ENCODE measurements around the gene ADAM21. TPM values are rescaled to one million over a fixed set of nuclear protein-coding genes. Genes with fewer than 3 reads are reported as not detected.
A peak's percentile ranks its signal among the peaks of the same experiment; 100 is the strongest.
"Not testable (repeated sequence)": the region's sequence is repeated elsewhere in the genome, so short reads cannot be mapped to it uniquely, and the experiment has no call there.

The ADAM21 gene
- total and polyA plus RNA-seq, 4 experiments from 2014 or later: 0.10 TPM; not detected in 3

GRCh38 chr14:70419270-70419931 is 32.6 kb upstream of the ADAM21 start:
- H3K27ac ChIP-seq (ENCODE audit: low read depth, low read length); H3K27ac Mint-ChIP-seq; H3K36me3 ChIP-seq (ENCODE audit: insufficient read depth, low read length); H3K27me3 ChIP-seq (ENCODE audit: insufficient read depth, low read length); H3K4me3 ChIP-seq (ENCODE audit: low read length in 2 of 2); CTCF ChIA-PET (ENCODE audit: partially characterized antibody); H3K27me3 Mint-ChIP-seq; H3K9me3 Mint-ChIP-seq; DNase-seq; POLR2A ChIA-PET (ENCODE audit: partially characterized antibody); H3K9me3 ChIP-seq (ENCODE audit: control insufficient read depth in 1 of 2, low read length in 2 of 2); H3K36me3 Mint-ChIP-seq: not testable (repeated sequence)
- intact Hi-C loops (cut with micrococcal nuclease): loop anchor here (10.0 kb wide), 1 partner anchor 185 kb away; the partner anchor contains the start of gene MED6
- Mint-ChIP-seq H3K4me1 (peaks cover 11 to 30% (median 19%) of the 10 kb centered on the region in 4 donors), H3K4me3 (peak overlapping the region in 2 of 8 donors; percentile 21 to 31)
- H3K4me1 ChIP-seq (ENCODE audit: insufficient read depth, low read length): peaks cover 14% of the 10 kb centered on the region

- no peaks in the 10 kb centered on the region for H3K9me3 ChIP-seq (ENCODE audit: control insufficient read depth in 1 of 2, low read length in 2 of 2)
- no peak overlapping the region for H3K27ac ChIP-seq (ENCODE audit: low read depth, low read length)
- peaks cover 0 to 5% (median 0%) of the 10 kb centered on the region in 8 donors for H3K9me3 Mint-ChIP-seq
- no peak for DNase-seq
- POLR2A ChIA-PET (ENCODE audit: partially characterized antibody): no interaction called here
- H3K4me3 Mint-ChIP-seq: no peak overlapping the region
- intact Hi-C loops (cut with micrococcal nuclease): no loop called here
- H3K27me3 ChIP-seq (ENCODE audit: insufficient read depth, low read length): no peaks in the 10 kb centered on the region
- no peaks in the 10 kb centered on the region for H3K4me1 ChIP-seq (ENCODE audit: insufficient read depth, low read length)
- H3K36me3 ChIP-seq (ENCODE audit: insufficient read depth, low read length): no peaks in the 10 kb centered on the region
- CTCF ChIA-PET (ENCODE audit: partially characterized antibody): no interaction called here
- no peaks in the 10 kb centered on the region for H3K36me3 Mint-ChIP-seq
- H3K27ac Mint-ChIP-seq: no peak overlapping the region
- no peak overlapping the region for H3K4me3 ChIP-seq (ENCODE audit: low read length in 2 of 2)
- H3K27me3 Mint-ChIP-seq: peaks cover 4 to 7% of the 10 kb centered on the region in 2 donors
- H3K4me1 Mint-ChIP-seq: peaks cover 0 to 1% (median 0%) of the 10 kb centered on the region in 4 donors
These were observed 29.4 kb upstream of the ADAM21 start for GRCh38 chr14:70422538-70422937.

GRCh38 chr14:70425354-70425753 is 26.6 kb upstream of the ADAM21 start:
- Histone ChIP-seq H3K4me1 (ENCODE audit: insufficient read depth, low read length) (no peaks in the 10 kb centered on the region), H3K9me3 (ENCODE audit: control insufficient read depth in 1 of 2, low read length in 2 of 2) (no peaks in the 10 kb centered on the region), H3K36me3 (ENCODE audit: insufficient read depth, low read length) (no peaks in the 10 kb centered on the region), H3K27me3 (ENCODE audit: insufficient read depth, low read length) (no peaks in the 10 kb centered on the region), H3K27ac (ENCODE audit: low read depth, low read length) (no peak overlapping the region), H3K4me3 (ENCODE audit: low read length in 2 of 2) (no peak overlapping the region)
- H3K4me1 Mint-ChIP-seq: no peaks in the 10 kb centered on the region
- H3K36me3 Mint-ChIP-seq: no peaks in the 10 kb centered on the region
- H3K27me3 Mint-ChIP-seq: peaks cover 2 to 13% of the 10 kb centered on the region in 2 donors
- POLR2A ChIA-PET (ENCODE audit: partially characterized antibody): no interaction called here
- no peak overlapping the region for H3K27ac Mint-ChIP-seq
- DNase-seq: no peak
- intact Hi-C loops (cut with micrococcal nuclease): no loop called here
- CTCF ChIA-PET (ENCODE audit: partially characterized antibody): no interaction called here
- no peak overlapping the region for H3K4me3 Mint-ChIP-seq
- peaks cover 0 to 12% (median 5%) of the 10 kb centered on the region in 8 donors for H3K9me3 Mint-ChIP-seq

- H3K4me3 ChIP-seq (ENCODE audit: low read length in 2 of 2); POLR2A ChIA-PET (ENCODE audit: partially characterized antibody); H3K4me3 Mint-ChIP-seq; intact Hi-C loops (cut with micrococcal nuclease); H3K36me3 Mint-ChIP-seq; CTCF ChIA-PET (ENCODE audit: partially characterized antibody); DNase-seq; H3K27ac Mint-ChIP-seq; H3K9me3 ChIP-seq (ENCODE audit: control insufficient read depth in 1 of 2, low read length in 2 of 2); H3K4me1 Mint-ChIP-seq; H3K27ac ChIP-seq (ENCODE audit: low read depth, low read length); H3K27me3 ChIP-seq (ENCODE audit: insufficient read depth, low read length); H3K36me3 ChIP-seq (ENCODE audit: insufficient read depth, low read length); H3K4me1 ChIP-seq (ENCODE audit: insufficient read depth, low read length): not testable (repeated sequence)
- Mint-ChIP-seq H3K9me3 (peaks cover 0 to 23% (median 15%) of the 10 kb centered on the region in 8 donors), H3K27me3 (peaks cover 0 to 16% of the 10 kb centered on the region in 2 donors)
These were observed 25.4 kb upstream of the ADAM21 start for GRCh38 chr14:70426555-70426954.

GRCh38 chr14:70436867-70437266 is 15.1 kb upstream of the ADAM21 start:
- intact Hi-C loops (cut with micrococcal nuclease): no loop called here
- peaks cover 8 to 68% (median 59%) of the 10 kb centered on the region in 8 donors for H3K9me3 Mint-ChIP-seq
- no peak overlapping the region for H3K27ac Mint-ChIP-seq
- no peak overlapping the region for H3K4me3 Mint-ChIP-seq
- H3K36me3 Mint-ChIP-seq: peaks cover 6 to 14% of the 10 kb centered on the region in 2 donors
- no peak for DNase-seq
- H3K9me3 ChIP-seq (ENCODE audit: control insufficient read depth in 1 of 2, low read length in 2 of 2): peaks cover 0 to 11% of the 10 kb centered on the region in 2 donors
- H3K4me3 ChIP-seq (ENCODE audit: low read length in 2 of 2): no peak overlapping the region
- no peaks in the 10 kb centered on the region for H3K36me3 ChIP-seq (ENCODE audit: insufficient read depth, low read length)
- H3K27ac ChIP-seq (ENCODE audit: low read depth, low read length): no peak overlapping the region
- H3K27me3 Mint-ChIP-seq: peaks cover 3 to 16% of the 10 kb centered on the region in 2 donors
- no peaks in the 10 kb centered on the region for H3K4me1 ChIP-seq (ENCODE audit: insufficient read depth, low read length)
- no peaks in the 10 kb centered on the region for H3K27me3 ChIP-seq (ENCODE audit: insufficient read depth, low read length)
- POLR2A ChIA-PET (ENCODE audit: partially characterized antibody): no interaction called here
- CTCF ChIA-PET (ENCODE audit: partially characterized antibody): no interaction called here
- no peaks in the 10 kb centered on the region for H3K4me1 Mint-ChIP-seq

- H3K27ac Mint-ChIP-seq: no peak overlapping the region
- intact Hi-C loops (cut with micrococcal nuclease): no loop called here
- no peak overlapping the region for H3K27ac ChIP-seq (ENCODE audit: low read depth, low read length)
These were observed 10.3 kb upstream of the ADAM21 start for GRCh38 chr14:70441641-70442040.

GRCh38 chr14:70442750-70443149 is 9.2 kb upstream of the ADAM21 start:
- ChIA-PET CTCF (ENCODE audit: partially characterized antibody) (no interaction called here), POLR2A (ENCODE audit: partially characterized antibody) (no interaction called here)
- Histone ChIP-seq H3K27ac (ENCODE audit: low read depth, low read length) (no peak overlapping the region), H3K27me3 (ENCODE audit: insufficient read depth, low read length) (no peaks in the 10 kb centered on the region), H3K36me3 (ENCODE audit: insufficient read depth, low read length) (no peaks in the 10 kb centered on the region), H3K9me3 (ENCODE audit: control insufficient read depth in 1 of 2, low read length in 2 of 2) (peaks cover 0 to 17% of the 10 kb centered on the region in 2 donors), H3K4me3 (ENCODE audit: low read length in 2 of 2) (no peak overlapping the region), H3K4me1 (ENCODE audit: insufficient read depth, low read length) (no peaks in the 10 kb centered on the region)
- no peak for DNase-seq
- Mint-ChIP-seq H3K4me3 (peak overlapping the region in 2 of 8 donors; percentile 9 to 26), H3K4me1 (no peaks in the 10 kb centered on the region), H3K27ac (no peak overlapping the region), H3K9me3 (peaks cover 4 to 75% (median 52%) of the 10 kb centered on the region in 8 donors), H3K36me3 (peaks cover 16 to 28% of the 10 kb centered on the region in 2 donors), H3K27me3 (peaks cover 1 to 2% of the 10 kb centered on the region in 2 donors)
- intact Hi-C loops (cut with micrococcal nuclease): no loop called here

More at GRCh38 chr14:70441641-70442040, 10.3 kb upstream of the ADAM21 start:
- ChIA-PET CTCF (ENCODE audit: partially characterized antibody) (no interaction called here), POLR2A (ENCODE audit: partially characterized antibody) (no interaction called here)
- H3K27me3 ChIP-seq (ENCODE audit: insufficient read depth, low read length): no peaks in the 10 kb centered on the region
- H3K9me3 Mint-ChIP-seq: peaks cover 2 to 79% (median 61%) of the 10 kb centered on the region in 8 donors
- H3K4me1 ChIP-seq (ENCODE audit: insufficient read depth, low read length): no peaks in the 10 kb centered on the region
- peaks cover 9 to 22% of the 10 kb centered on the region in 2 donors for H3K36me3 Mint-ChIP-seq
- DNase-seq: no peak
- H3K4me3 ChIP-seq (ENCODE audit: low read length in 2 of 2): no peak overlapping the region
- no peaks in the 10 kb centered on the region for H3K4me1 Mint-ChIP-seq
- peaks cover 1 to 4% of the 10 kb centered on the region in 2 donors for H3K27me3 Mint-ChIP-seq
- no peak overlapping the region for H3K4me3 Mint-ChIP-seq
- H3K9me3 ChIP-seq (ENCODE audit: control insufficient read depth in 1 of 2, low read length in 2 of 2): peaks cover 0 to 17% of the 10 kb centered on the region in 2 donors
- H3K36me3 ChIP-seq (ENCODE audit: insufficient read depth, low read length): no peaks in the 10 kb centered on the region

Measured in CD4-positive, alpha-beta memory T cell (primary cell).